AG04449 (cell line): ENCODE measurements around the gene PHF3.

Source experiments
- CTCF ChIA-PET: fragments of 350-600 bp; formaldehyde crosslinking; extraction: SDS; loops from one replicate; lab custom pipeline; 2021; ENCODE audit warnings: antibody characterized with exemption; lab: Yijun Ruan, JAX
- POLR2A ChIA-PET: fragments of 400-600, 350-600 bp; formaldehyde crosslinking; extraction: SDS; loops from one replicate; lab custom pipeline; 2020; ENCODE audit warnings: antibody characterized with exemption, inconsistent platforms; lab: Yijun Ruan, JAX
- DNase-seq: peaks from one replicate; pipeline ENCODE4 v3.0.0-alpha.2; 2010; ENCODE audit warnings: low read depth, low spot score
- H3K4me3 ChIP-seq: 2 replicates; pipeline ENCODE4 v1.5.1; 2011; ENCODE audit warnings: low read depth, mild to moderate bottlenecking, control low read depth, low read length
- CTCF ChIP-seq: IDR thresholded peaks from one replicate; pipeline ENCODE4 v1.5.1; 2011; ENCODE audit warnings: mild to moderate bottlenecking, moderate library complexity, low read length, control low read depth, inconsistent platforms; ENCODE audit not compliant: insufficient read depth; ENCODE audit errors: missing control alignments

The PHF3 gene

GRCh38 chr6:63660757-63661156 lies 25.2 kb downstream of the PHF3 start:
- no peak overlapping the region for H3K4me3 ChIP-seq
- CTCF ChIA-PET = no interaction called here
- no peak for TF ChIP-seq CTCF
- no peak for DNase-seq
- POLR2A ChIA-PET = no interaction called here

GRCh38 chr6:63661769-63662168 lies 26.2 kb downstream of the PHF3 start:
- CTCF ChIA-PET = no interaction called here
- DNase-seq = no peak
- TF ChIP-seq CTCF = no peak
- no peak overlapping the region for H3K4me3 ChIP-seq
- POLR2A ChIA-PET = no interaction called here

DNA sequence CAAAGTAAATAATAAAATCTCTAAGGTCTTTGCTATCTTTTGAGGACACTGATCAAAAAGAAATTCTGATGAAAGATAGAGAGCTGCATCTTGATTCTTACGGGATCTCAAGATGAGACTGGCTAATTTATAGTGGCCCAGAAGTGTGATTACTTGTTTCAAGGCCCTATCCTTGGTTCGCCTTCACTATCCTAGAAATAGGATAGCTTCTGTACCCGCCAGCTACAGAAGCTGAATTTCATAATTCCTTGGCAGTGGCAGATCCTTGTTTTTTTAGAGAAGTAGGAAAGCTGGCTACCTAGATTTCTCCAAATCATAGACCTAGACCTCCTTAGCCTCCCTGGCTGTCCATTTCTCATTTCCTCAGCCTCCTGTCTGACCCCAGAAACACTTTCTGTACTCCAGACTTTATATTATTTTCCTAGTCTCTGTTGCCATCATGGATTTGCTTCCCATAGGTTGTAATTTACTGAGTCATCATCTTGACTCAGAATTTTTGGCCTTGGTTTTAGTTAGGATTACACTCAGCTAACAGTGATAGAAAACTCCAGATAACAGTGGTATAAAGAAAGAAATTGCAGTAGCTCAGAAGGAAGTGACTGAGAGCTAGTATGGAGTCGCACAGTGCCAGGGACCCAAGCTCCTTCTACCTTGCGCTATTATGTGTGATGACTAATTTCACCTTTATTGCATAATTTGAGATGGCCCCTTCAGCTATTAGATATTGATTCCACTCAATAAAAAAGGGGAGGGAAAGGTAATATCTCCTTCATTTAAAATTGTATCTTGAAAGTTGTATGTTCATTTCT lies 27.7 kb downstream of the PHF3 start:
- peak; percentile 17 for DNase-seq
- no peak for TF ChIP-seq CTCF
- no peak overlapping the region for H3K4me3 ChIP-seq
- ChIA-PET CTCF (no interaction called here), POLR2A (no interaction called here)

DNA sequence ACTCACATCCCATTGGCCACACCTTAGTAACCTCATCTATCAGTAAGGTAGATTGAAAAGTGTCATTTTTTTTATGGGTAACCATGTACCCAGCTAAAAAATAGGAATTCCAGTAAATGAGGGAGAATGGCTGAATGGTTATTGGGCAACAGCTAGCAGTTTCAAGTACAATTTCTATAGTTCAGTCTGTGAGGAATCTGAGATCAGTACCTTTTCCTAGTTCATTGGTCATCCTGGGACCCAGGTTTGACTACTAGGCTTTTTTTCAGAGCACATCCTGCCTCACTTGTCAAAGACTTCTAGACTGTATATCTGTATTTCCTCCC lies 28.3 kb downstream of the PHF3 start:
- no peak for TF ChIP-seq CTCF
- H3K4me3 ChIP-seq = no peak overlapping the region
- POLR2A ChIA-PET = no interaction called here
- CTCF ChIA-PET = no interaction called here
- DNase-seq = no peak

DNA sequence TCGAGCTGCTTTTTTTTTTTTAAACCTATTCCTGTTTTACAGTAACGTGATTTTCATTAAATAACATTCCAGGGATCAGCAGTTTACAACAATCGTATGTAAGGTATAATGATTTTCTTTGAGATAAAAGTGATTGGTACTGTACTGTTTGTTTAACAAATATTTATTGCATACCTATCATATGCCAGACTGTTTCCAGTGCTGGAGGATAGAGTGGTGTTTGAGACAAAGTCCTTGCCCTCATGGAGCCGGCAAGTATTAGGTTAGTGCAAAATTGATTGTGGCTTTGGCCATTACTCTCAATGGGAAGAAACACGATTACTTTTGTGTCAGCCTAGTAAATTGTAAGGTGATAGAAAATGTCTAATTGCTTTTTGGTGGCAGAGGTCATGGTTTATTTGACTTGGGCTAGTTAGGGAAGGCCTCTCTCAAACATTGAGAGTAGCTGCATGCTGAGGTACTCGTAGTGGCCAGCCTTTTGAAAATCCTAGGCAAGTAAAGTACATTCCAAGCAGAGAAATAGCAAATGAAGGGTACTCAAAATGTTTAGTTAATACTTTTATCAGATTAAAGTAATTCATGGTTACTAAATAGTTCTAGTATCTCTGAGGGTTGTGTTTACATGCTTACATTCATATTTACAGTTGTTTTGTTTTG lies 35.6 kb downstream of the PHF3 start:
- no peak overlapping the region for H3K4me3 ChIP-seq
- DNase-seq = no peak
- no peak for TF ChIP-seq CTCF
- CTCF ChIA-PET = no interaction called here
- POLR2A ChIA-PET = no interaction called here

GRCh38 chr6:63672582-63673129 lies 37.1 kb downstream of the PHF3 start:
- ChIA-PET CTCF (interaction anchor here (1.6 kb wide), 1 partner anchor 74 kb away, joined by 5 read pairs; no protein-coding TSS in a partner anchor), POLR2A (no interaction called here)
- H3K4me3 ChIP-seq = no peak overlapping the region
- TF ChIP-seq CTCF = no peak
- no peak for DNase-seq
